IPS-NIHi11 (cell line): ENCODE data around the gene UNC5A.
A peak's percentile ranks its signal among the peaks of the same experiment; 100 is the strongest.

ENCODE experiments used
- DNase-seq: peaks from one replicate; pipeline ENCODE4 v3.0.0; 2012; ENCODE audit warnings: mixed read lengths, low spot score

The UNC5A gene

DNA sequence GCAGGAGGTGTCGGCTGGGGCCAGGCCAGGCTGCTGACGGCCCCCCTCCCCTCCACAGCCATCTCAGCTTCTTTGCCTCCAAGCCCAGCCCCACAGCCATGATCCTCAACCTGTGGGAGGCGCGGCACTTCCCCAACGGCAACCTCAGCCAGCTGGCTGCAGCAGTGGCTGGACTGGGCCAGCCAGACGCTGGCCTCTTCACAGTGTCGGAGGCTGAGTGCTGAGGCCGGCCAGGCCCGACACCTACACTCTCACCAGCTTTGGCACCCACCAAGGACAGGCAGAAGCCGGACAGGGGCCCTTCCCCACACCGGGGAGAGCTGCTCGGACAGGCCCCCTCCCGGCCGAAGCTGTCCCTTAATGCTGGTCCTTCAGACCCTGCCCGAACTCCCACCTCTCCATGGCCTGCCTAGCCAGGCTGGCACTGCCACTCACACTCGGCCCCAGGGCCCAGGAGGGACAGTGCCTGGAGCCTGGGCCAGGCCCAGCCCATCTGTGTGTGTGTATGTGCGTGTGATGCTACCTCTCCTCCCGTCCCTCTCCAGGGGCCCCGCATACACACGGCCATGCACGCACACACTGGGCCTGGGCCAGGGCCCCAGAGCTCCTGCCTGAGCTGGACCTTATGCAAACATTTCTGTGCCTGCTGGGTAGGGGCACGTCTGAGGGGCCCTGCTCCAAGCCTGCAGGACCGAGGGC is 69.5 kb downstream of the UNC5A start:
- DNase-seq = no peak

DNA sequence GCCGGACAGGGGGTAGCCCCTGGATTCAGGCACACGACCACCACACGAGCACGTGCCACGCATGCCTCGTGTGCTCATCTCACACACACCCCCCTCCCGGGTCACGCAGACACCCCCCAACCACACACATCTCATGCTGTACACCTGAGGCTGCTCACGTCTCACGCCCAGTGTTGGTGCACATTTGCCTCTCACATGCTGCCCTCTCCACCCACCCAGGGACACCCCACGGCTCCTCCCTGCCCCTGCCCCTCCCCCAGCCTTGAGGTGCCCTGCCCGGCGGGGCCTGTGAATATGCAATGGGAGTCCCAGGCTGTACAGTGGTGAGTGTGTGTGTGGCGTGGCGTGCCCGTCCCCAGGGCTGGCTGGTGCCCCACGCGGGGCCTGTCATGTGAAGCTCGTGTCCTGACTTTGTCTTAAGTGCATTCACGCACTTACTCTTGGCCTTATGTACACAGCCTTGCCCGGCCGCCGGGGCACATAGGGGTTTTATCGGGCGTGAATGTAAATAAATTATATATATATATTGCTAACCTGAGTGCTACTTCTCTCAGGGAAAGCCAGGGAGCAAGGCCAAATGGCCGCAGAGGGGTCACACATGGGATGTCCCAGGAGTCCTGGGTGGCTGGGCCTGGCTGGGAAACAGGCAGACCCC is 70.1 kb downstream of the UNC5A start:
- no peak for DNase-seq

GRCh38 chr5:176881021-176881749 is 70.8 kb downstream of the UNC5A start:
- DNase-seq = no peak

DNA sequence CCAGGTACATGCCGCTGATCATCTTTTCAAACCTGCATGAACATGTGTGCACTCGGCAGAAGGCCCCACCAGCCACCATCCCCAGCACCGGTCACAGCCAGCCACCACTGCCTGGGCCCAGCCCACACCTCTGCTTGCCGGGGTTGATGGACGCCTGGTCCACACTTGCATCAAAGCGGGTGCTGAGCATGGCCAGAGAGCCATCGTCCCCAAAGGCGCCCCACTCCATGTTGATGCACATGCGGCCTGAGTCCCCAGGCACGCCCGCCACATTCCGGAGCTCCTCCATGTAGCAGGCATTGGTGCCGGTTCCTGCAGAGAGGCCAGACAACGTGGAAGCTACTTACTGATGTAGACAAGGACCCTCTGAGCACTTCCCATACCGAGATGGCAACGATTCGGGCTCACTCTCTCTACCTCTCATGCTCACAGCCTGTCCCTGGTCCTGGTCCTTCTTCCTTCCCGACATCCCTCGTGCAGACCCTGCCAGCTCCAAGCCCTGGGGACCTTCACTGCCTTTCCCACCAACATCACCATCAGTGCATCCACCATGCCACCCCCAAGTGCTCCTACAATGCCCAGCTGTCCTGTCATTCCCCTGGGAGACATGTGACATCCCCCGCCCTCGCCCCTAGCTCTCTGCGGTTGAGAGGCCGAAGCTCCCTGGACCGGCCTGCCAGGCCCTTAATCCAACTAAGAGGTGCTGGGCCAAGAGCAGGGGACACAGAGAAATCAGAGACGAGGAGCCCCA is 71.6 kb downstream of the UNC5A start:
- no peak for DNase-seq

GRCh38 chr5:176882567-176882903 is 72.2 kb downstream of the UNC5A start:
- DNase-seq = no peak

- DNase-seq = no peak
Measured at GRCh38 chr5:176883700-176884570, 73.6 kb downstream of the UNC5A start.

DNA sequence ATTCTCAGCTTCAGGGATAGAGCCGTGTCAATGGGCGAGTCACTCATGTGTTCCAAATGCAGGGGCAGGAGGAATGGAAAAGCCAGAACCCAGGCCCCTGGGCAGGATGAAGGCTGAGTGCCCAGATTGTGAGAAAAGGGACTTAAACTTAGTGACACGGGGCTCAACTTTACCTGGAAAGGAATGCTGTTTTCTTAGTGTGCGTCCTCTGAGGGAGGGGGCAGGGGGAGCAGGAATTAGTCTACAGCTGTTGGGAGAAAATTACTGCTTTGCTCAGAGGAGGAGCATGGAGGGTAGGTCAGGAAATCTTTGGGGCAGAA is 74.2 kb downstream of the UNC5A start:
- DNase-seq = no peak

DNA sequence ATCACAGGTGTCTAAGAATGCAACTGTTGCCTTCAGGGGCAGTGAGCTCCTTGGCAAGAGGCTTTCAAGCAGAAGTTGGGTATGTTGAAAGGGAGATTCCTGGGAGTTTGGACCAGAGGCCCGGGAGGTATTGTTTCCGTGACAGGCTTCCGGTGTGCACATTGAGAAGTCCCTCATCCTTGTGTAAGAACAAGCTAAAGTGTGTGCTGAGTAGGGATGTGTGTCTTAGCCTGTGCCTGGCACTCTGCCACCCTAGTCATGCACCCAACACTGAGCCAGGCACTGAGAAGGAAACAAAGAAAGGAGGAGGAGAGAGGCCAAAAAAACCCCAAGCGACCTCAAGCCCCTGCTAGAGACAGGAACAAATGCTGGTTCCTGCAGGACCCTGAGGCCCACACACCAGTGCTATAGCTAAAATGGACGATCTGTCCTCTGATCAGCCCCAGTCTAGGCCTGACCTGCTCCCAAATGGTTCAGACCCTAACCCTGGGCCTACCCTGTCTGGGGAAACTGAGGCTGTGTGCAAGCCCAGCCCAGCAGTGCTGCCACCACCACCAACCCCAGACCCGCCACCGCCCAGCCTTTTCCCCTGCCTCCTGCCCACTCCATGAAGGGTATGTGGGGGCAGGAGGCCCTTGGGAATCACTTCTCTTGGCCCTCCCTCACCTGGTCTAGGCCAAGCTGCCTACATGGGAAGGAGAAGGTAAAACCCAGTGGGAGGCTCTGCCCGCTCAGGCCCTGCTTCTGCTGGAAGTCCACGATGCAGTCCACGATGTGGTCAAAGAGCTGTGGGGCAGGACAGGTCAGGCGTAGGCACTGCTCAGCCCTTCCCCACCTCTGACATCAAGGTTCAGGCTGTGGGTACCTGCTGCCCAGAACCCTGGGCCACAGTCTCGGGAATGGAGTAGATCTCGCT is 76.2 kb downstream of the UNC5A start:
- no peak for DNase-seq

- peak; percentile 67 for DNase-seq
Measured at GRCh38 chr5:176887252-176887849, 77.0 kb downstream of the UNC5A start.

DNA sequence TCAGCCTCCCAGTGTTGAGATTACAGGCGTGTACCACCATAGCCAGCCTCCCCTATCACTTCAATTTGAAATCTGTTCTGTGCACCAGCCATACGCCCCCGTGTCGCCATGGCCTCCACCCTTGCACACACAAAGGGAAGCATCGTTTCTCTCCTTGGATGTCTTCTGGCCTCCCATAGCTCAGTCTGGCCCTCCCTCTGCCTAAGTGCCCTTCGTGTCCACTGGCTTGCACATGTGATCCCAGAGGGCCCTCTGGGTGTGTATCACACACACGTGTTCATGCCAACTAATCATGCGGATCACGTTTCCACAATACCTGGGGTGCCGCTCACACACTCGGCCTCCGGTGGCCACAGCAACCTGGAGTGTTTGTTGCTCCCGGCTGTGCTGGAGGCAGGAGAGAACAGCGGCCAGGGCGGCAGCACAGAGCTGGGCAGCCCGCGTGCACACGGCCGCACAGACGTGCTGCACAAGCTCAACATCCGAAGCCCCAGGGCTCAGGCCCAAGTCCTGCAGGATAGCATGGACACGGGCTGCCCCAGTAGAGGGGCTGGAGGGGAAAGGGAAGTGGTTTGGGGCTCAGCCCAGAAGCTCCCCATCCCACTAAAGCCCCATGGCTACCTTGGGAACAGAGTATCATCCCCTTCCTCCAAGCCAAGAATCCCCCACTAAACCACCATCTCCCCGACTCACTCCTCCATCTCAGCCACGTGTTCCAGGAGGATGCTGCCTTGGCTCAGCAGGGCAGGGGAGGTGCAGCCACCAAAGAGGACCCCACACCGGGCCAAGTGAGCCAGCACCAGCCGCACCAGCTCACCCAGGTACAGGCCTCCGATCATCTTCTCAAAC is 77.9 kb downstream of the UNC5A start:
- no peak for DNase-seq

DNA sequence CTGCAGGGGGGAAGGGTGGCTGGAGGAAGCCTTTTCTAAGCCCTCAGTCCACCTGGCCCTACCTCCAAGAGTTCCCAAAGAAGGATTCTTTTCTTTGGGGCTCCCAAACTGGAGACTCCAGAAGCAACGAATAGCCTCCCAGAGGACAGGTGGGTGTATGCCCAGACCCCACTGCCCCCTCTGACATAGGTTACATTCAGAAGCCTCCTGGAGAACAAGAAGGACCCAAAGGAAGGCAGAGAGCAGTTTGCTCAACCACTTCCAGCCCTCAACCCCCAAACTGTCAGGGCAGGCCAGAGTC is 78.5 kb downstream of the UNC5A start:
- no peak for DNase-seq

- DNase-seq = no peak
Measured at GRCh38 chr5:176889321-176890280, 79.2 kb downstream of the UNC5A start.

GRCh38 chr5:176890455-176891330 is 80.3 kb downstream of the UNC5A start:
- DNase-seq = no peak

GRCh38 chr5:176891331-176891958 is 81.1 kb downstream of the UNC5A start:
- DNase-seq = no peak

DNA sequence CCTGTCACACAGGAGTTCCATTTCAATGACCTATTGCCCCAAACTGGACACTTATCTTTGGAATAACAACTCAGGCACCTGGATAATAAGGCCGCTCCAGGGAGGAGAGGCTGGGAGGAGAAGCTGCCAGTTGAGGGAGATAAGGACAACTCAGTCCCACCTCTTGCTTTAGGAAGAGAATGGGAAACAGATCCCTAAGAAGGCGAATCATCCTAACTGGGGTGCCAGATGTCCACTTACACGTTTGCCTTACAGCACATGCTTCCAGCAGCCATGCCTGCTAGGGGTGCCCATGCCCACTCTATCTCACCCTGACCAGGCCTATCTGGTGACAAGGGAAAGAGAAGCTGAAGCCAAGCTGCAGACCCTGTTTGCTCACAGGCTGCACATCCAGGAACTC is 82.3 kb downstream of the UNC5A start:
- no peak for DNase-seq

- no peak for DNase-seq
Measured at GRCh38 chr5:176894298-176894697, 83.9 kb downstream of the UNC5A start.

DNA sequence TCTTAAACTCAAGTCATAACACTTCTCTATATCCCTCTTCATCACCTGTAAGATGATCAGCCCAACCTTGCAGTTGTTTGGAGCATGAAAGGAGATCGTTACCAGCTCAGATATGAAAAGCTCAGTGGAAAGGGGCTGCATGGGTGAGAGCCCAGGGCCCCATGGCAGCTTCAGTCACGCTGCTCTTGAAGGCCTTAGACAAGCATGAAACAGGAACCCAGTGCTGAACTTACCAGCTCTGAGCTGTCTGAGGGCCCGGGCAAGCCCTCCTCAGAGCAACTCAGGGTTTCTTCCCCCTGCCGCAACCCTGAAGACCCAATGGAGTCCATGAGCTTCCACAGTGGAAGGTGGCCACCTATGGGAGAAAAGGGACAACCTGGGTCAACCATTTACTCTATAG is 85.5 kb downstream of the UNC5A start:
- no peak for DNase-seq
